Activated naive CD4-positive, alpha-beta T cell treated with anti-CD3 and anti-CD28 coated beads for 36 hours (primary cell): ENCODE measurements around the gene FUOM. TPM values are rescaled to one million over a fixed set of nuclear protein-coding genes. Genes with fewer than 3 reads are reported as not detected.

ENCODE experiments used
- CTCF ChIA-PET: fragments of 350-600 bp; sonication (Branson Sonifier 250); formaldehyde crosslinking; loops from one replicate; lab custom pipeline; 2021; ENCODE audit warnings: antibody characterized with exemption; lab: Charles Lee
- DNase-seq: peaks from one replicate; pipeline ENCODE4 v3.0.0-alpha.2; 2020
- H3K27ac Mint-ChIP-seq: one replicate; pipeline ENCODE4 v1.8.0; 2021; ENCODE audit warnings: mild to moderate bottlenecking, mixed read lengths
- H3K27me3 Mint-ChIP-seq: one replicate; pipeline ENCODE4 v1.8.0; 2021; ENCODE audit warnings: low read depth, mixed read lengths
- H3K36me3 Mint-ChIP-seq: one replicate; pipeline ENCODE4 v1.8.0; 2021; ENCODE audit warnings: low read depth, mixed read lengths
- H3K4me1 Mint-ChIP-seq: one replicate; pipeline ENCODE4 v1.8.0; 2021; ENCODE audit warnings: low read depth, mixed read lengths
- H3K4me3 Mint-ChIP-seq: one replicate; pipeline ENCODE4 v1.8.0; 2021; ENCODE audit warnings: mild to moderate bottlenecking, moderate library complexity, mixed read lengths
- H3K9me3 Mint-ChIP-seq: one replicate; pipeline ENCODE4 v1.8.0; 2021; ENCODE audit warnings: mixed read lengths
- intact Hi-C: fragments of 100-400 bp; cut with micrococcal nuclease; formaldehyde crosslinking; loops from one replicate; pipeline ENCODE4 v1.15.1; 2023
- total RNA-seq, 2 experiments: library from RNA; stranded (reverse); gene quantifications; one replicate each; pipeline ENCODE4 v1.2.3, GENCODE V29; 2021

Gene FUOM, protein sequence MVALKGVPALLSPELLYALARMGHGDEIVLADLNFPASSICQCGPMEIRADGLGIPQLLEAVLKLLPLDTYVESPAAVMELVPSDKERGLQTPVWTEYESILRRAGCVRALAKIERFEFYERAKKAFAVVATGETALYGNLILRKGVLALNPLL
- 10 to 100 TPM; 29.9 to 34.9 TPM for total RNA-seq

DNA sequence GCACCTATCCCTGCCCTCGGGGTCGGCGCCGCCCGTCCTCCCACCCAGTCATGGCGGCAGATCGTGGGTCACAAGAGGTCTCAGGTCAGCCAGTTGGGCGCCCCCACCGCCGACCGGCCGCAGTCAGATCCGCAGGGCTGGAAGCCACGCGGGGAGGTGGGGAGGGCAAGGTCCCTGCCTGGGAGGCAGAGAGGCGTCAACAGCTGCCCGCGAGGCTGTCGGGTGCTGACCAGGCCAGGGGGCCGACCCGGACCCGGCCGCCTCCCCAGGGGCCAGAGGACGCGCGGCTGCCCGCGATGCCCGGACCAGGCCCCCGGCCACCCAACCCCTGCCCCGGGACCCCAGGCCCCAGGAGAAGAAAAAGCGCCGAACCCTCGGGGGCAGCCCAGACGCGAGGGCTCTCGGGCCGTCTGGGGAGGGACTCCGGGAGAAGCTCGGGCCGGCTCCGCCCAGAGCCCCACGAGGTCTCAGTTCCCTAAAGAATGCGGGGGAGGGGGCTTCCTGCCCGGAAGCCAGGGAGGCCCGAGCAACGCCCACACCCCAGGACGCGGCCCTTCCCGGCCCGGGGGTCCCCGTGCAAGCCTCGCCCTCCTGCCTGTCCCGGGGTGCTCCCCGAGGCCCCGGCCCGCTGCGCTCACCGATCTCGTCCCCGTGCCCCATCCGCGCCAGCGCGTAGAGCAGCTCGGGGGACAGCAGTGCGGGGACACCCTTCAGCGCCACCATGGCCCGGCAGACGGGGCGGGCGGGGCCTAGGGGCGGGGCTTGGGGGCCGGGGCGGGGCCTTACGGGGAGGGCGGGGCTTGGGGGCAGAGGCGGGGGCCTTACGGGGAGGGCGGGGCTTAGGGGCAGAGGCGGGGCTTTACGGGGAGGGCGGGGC is at the start of gene FUOM:
TSS of gene FUOM (minus strand) at position 735 of the 877 bp plus-strand sequence. CDS start at position 723, 12 bp downstream.
- Mint-ChIP-seq H3K27ac (no peak within 1 kb of the TSS), H3K4me3 (peak within 1 kb of the TSS; percentile 77), H3K9me3 (no peaks in the 10 kb centered on the region), H3K4me1 (peaks cover 3% of the 10 kb centered on the region), H3K27me3 (no peaks in the 10 kb centered on the region), H3K36me3 (peaks cover 4% of the 10 kb centered on the region)
- intact Hi-C loops, result loop anchor here (1.0 kb wide), 5 partner anchors 16 to 95 kb away; partner anchors contain the start of genes ECHS1, MTG1 and PAOX
- DNase-seq, result peak; percentile 75
- CTCF ChIA-PET, result no interaction called here

DNA sequence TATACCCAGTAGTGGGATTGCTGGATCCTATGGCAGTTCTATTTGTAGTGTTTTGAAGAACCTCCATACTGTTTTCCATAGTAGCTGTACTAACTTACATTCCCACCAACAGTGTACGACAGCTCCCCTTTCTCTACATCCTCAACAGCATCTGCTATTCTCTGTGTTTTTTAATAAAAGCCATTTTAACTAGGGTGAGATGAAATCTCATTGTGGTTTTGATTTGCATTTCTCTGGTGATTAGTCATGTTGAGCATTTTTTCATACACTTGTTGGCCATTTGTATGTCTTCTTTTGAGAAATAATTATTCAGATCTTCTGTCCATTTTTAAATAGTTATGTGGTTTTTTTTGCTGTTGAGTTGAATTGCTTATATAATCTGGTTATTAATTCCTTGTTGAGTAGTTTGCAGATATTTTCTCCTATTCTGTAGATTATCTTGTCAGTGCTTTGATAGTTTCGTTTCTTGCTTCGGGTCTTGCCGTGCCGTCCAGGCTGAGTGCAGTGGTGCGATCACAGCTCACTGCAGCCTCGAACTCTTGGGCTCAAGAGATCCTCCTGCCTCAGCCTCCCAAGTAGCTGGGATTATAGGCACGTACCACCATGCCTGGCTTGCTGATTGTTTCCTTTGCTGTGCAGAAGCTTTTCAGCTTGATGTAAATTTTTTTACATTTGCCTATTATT is 48.2 kb upstream of the FUOM start:
- DNase-seq, result no peak
- Mint-ChIP-seq H3K27ac (no peak overlapping the region), H3K4me1 (peaks cover 44% of the 10 kb centered on the region), H3K9me3 (peaks cover 11% of the 10 kb centered on the region), H3K4me3 (no peak overlapping the region), H3K36me3 (peaks cover 72% of the 10 kb centered on the region), H3K27me3 (no peaks in the 10 kb centered on the region)
- CTCF ChIA-PET, result no interaction called here
- intact Hi-C loops, result no loop called here

DNA sequence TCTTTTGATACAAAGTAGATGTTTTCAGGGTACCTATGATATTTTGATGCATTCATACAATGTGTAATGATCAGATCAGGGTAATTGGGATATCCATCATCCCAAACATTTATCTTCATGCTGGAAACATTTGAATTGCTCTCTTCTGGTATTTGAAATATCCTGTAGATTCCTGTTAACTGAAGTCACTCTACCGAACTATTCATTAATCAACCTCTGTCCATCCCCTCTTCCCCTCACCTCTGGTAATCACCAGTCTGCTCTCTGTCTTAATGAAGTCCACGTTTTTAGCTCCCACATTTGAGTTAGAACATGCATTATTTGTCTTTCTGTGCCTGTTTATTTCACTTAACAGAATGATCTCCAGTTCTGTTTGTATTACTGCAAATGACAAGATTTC is 47.5 kb upstream of the FUOM start:
- intact Hi-C loops, result no loop called here
- Mint-ChIP-seq H3K27ac (no peak overlapping the region), H3K36me3 (peaks cover 69% of the 10 kb centered on the region), H3K4me3 (no peak overlapping the region), H3K4me1 (peaks cover 50% of the 10 kb centered on the region), H3K9me3 (peaks cover 7% of the 10 kb centered on the region), H3K27me3 (no peaks in the 10 kb centered on the region)
- CTCF ChIA-PET, result no interaction called here
- DNase-seq, result no peak

DNA sequence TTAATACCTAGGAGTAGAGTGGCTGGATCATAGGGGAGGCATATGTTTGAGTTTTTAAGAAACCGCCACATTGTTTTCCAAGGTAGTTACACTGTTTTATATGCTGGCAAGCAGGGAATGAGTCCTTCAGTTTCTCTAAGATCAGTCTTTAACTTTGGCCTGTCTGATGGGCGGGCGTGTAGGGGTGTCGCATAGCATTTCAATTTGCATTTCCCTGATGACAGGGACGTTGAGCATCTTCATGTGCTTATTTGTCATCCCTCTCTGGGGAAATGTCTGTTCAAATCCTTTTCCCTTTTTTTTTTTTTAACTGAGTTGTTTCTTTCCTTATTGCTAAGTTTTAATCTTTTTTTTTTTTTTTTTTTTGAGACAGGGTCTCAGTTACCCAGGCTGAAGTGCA is 46.0 kb upstream of the FUOM start:
- Mint-ChIP-seq H3K4me3 (no peak overlapping the region), H3K27ac (no peak overlapping the region), H3K27me3 (no peaks in the 10 kb centered on the region), H3K36me3 (peaks cover 61% of the 10 kb centered on the region), H3K9me3 (peaks cover 3% of the 10 kb centered on the region), H3K4me1 (peaks cover 55% of the 10 kb centered on the region)
- CTCF ChIA-PET, result no interaction called here
- DNase-seq, result no peak
- intact Hi-C loops, result no loop called here

DNA sequence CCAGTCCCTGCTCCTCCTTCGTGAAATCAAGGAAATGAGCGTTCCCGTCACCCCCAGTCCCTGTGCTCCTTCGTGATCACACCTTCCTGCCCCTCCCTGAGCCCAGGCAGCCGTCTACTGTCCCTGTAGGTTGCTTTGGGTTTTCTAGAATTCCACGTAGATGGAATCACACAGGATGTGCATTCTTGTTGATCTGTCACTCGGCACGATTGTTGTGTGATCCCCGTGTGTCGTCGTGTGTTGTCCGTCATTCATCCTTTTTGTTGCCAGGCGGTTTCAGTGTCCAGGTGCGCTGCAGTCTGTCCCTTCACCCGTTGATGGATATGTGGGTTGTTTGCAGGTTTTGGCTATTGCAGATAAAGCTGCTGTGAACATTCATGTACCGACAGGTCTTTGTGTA is 45.5 kb upstream of the FUOM start:
- no peak for DNase-seq
- CTCF ChIA-PET, result no interaction called here
- Mint-ChIP-seq H3K36me3 (peaks cover 60% of the 10 kb centered on the region), H3K27me3 (no peaks in the 10 kb centered on the region), H3K9me3 (peaks cover 3% of the 10 kb centered on the region), H3K4me1 (peaks cover 53% of the 10 kb centered on the region), H3K27ac (no peak overlapping the region), H3K4me3 (no peak overlapping the region)
- intact Hi-C loops, result no loop called here

DNA sequence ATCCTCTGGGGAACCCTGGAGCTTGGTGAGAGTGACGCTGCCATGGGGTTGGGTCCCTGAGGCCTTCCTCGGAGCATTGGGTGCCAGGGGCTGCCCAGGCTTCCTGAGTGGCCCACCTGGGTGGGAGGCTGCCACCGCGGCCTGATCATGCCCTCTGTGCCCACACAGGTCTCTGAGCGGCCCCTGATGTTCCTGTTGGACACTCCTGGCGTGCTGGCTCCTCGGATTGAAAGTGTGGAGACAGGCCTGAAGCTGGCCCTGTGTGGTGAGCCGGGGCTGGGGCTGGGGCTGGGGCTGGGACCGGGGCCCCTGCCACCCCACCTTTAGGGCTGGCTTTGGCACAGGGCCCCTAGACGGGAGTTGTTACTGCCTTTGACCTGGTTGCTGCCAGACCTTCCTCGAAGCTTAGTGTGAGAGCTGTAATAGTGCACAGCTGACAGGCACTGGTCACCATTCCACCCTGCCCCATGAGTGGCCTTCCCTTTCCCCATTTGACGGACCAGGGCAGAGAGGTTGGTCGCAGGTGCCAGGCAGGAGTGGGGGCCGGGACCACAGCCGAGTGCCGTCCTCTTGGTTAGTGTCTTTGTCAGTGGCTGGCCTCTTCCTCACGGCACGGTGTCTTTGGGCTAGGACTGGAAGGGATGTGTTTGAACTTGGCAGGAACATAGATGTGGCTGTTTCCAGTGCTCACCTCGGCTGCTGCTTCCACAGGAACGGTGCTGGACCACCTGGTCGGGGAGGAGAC is 44.3 kb upstream of the FUOM start:
- CTCF ChIA-PET, result interaction anchor here (1.6 kb wide), 1 partner anchor 73 kb away, joined by 9 read pairs; no protein-coding TSS in a partner anchor
- H3K27ac Mint-ChIP-seq, result no peak overlapping the region
- H3K36me3 Mint-ChIP-seq, result peaks cover 59% of the 10 kb centered on the region
- DNase-seq, result no peak
- no peak overlapping the region for H3K4me3 Mint-ChIP-seq
- H3K9me3 Mint-ChIP-seq, result no peaks in the 10 kb centered on the region
- peaks cover 51% of the 10 kb centered on the region for H3K4me1 Mint-ChIP-seq
- intact Hi-C loops, result no loop called here
- H3K27me3 Mint-ChIP-seq, result no peaks in the 10 kb centered on the region

DNA sequence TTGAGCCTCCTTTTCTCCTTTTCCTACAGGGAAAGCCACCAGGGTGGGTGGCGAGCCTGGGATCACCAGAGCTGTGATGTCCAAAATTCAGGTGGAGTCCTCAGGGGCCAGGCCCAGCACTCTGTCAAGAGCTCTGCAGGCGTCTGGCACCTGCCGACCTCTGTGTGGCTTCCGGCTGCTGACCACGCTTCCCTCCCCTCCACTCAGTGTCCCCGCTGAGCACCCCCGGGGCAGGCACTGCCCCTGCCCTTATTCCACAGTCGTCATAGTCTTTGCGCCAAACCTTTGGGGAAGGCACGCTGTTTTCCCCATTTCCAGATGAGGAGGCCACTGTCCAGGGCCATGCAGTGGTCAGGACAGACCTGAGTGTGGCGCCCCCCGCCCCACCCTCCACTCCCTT is 43.7 kb upstream of the FUOM start:
- no peak for DNase-seq
- intact Hi-C loops, result no loop called here
- Mint-ChIP-seq H3K27me3 (no peaks in the 10 kb centered on the region), H3K4me1 (peaks cover 52% of the 10 kb centered on the region), H3K4me3 (no peak overlapping the region), H3K36me3 (peaks cover 56% of the 10 kb centered on the region), H3K27ac (no peak overlapping the region), H3K9me3 (no peaks in the 10 kb centered on the region)
- CTCF ChIA-PET, result interaction anchor here (1.6 kb wide), 1 partner anchor 72 kb away, joined by 9 read pairs; no protein-coding TSS in a partner anchor

DNA sequence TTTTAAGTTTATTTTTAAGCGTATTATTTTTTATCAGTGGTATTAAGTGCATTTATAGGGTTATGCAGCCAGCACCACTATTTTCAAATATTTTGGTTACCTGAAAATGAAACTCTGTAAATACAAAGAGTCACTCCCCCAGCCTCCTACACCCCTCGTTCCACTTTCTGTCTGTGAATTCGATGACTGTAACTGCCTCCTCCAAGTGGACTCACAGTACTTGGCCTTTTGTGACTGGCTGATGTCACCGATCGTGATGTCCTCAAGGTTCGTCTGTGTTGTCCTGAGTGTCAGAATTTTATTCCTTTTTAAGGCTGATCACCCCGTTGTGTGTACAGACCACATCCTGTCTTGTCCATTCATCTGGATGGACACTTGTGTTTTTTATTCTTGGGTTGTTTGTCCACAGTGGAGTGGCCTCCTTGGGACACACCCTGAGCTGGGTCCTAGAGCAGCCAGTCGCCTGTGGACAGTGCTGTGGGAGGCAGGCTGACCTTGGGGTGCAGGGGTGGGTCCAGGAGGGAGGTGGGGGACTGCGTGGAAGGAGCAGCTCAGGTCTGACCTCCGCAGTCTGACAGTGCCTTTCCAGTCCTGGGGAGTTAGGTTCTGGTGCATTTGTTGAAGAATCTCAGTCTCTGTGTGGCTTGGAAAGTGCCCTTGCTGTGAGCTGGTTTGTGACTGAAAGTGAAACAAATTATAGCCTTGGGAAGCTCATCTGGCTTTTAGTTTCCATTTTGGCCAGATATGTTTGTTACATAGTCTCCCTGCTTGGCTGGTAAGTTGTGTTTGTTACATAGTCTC is 43.0 kb upstream of the FUOM start:
- Mint-ChIP-seq H3K27ac (no peak overlapping the region), H3K36me3 (peaks cover 53% of the 10 kb centered on the region), H3K4me3 (no peak overlapping the region), H3K27me3 (no peaks in the 10 kb centered on the region), H3K4me1 (peaks cover 54% of the 10 kb centered on the region), H3K9me3 (no peaks in the 10 kb centered on the region)
- CTCF ChIA-PET, result interaction anchor here (1.6 kb wide), 1 partner anchor 71 kb away, joined by 9 read pairs; no protein-coding TSS in a partner anchor
- DNase-seq, result no peak
- intact Hi-C loops, result no loop called here

DNA sequence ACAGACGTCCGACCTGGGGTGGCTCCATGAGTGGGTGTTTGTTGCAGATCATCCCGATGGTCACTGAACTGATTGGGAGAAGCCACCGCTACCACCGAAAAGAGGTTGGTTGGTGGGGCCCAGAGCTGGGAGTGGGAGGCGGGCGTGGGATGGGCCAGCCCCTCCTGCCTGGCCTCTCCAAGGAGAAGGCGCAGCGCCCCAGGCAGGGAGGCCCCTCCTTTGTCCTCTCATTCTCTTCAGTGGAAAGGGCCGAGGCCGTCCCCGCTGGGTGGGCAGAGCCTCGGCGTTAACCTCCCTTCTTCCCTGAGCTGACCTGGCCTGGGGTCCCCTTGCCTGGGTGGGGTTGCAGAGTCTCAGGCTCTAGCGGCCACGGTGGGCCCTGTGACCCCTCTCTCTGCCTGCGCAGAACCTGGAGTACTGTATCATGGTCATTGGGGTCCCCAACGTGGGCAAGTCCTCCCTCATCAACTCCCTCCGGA is 41.3 kb upstream of the FUOM start:
- Mint-ChIP-seq H3K27me3 (no peaks in the 10 kb centered on the region), H3K4me1 (peaks cover 48% of the 10 kb centered on the region), H3K9me3 (no peaks in the 10 kb centered on the region), H3K4me3 (no peak overlapping the region), H3K36me3 (peaks cover 44% of the 10 kb centered on the region), H3K27ac (no peak overlapping the region)
- CTCF ChIA-PET, result no interaction called here
- DNase-seq, result no peak
- intact Hi-C loops, result loop anchor here (10.0 kb wide), 3 partner anchors 464 to 1494 kb away; partner anchors contain the start of genes PPP2R2D and STK32C

DNA sequence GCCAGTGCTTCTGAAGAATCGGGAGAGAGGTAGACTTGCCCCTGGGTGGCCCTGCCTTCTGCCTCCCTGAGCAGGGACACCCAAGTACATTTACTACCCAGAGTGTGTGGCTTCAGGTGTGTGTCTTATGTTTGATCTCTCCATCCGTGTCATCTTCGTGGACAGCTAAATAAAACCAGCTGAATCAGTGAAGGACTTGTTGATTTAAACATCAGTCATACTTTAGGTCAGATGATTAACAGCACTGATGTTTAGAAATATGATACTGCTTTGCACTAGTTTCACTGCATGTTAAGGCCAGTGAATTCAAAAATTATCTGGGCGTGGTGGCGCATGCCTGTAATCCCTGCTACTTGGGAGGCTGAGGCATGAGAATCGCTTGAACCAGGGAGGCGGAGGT is 40.1 kb upstream of the FUOM start:
- no peaks in the 10 kb centered on the region for H3K27me3 Mint-ChIP-seq
- H3K4me1 Mint-ChIP-seq, result peaks cover 47% of the 10 kb centered on the region
- H3K36me3 Mint-ChIP-seq, result peaks cover 38% of the 10 kb centered on the region
- intact Hi-C loops, result loop anchor here (10.0 kb wide), 3 partner anchors 463 to 1493 kb away; partner anchors contain the start of genes PPP2R2D and STK32C
- H3K27ac Mint-ChIP-seq, result no peak overlapping the region
- DNase-seq, result no peak
- H3K9me3 Mint-ChIP-seq, result no peaks in the 10 kb centered on the region
- H3K4me3 Mint-ChIP-seq, result no peak overlapping the region
- CTCF ChIA-PET, result no interaction called here

DNA sequence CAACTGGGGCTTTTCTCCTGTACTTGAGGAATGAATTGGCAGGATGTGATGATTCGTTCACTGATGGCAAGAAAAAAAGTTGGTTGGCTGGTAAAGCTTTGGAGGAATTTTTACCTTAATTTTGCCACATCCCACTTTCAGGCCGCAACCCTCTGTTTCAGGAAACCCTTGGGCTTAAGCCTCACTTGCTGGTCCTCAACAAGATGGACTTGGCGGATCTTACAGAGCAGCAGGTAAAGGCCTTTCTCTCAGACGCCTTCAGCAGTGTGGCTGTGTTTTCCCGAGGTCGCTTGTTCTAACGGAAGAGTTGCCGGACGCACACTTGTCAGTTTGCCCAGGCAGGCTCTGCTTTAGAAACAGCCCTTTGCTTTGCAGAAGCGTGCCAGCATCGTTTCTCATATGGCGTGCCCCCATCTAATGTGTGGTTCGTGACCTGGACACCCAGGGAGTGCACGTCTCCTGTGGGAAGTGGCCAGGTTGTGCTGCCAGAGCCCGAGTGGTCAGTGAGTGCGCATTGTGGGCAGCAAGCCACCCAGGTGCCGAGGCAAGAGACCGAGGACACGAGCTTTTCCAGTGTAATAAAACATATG is 38.3 kb upstream of the FUOM start:
- peak overlapping the region; percentile 90 for H3K27ac Mint-ChIP-seq
- H3K4me3 Mint-ChIP-seq, result peak overlapping the region; percentile 96
- H3K4me1 Mint-ChIP-seq, result peaks cover 56% of the 10 kb centered on the region
- intact Hi-C loops, result loop anchor here (10.0 kb wide), 3 partner anchors 461 to 1491 kb away; partner anchors contain the start of genes PPP2R2D and STK32C
- H3K27me3 Mint-ChIP-seq, result no peaks in the 10 kb centered on the region
- peaks cover 29% of the 10 kb centered on the region for H3K36me3 Mint-ChIP-seq
- H3K9me3 Mint-ChIP-seq, result no peaks in the 10 kb centered on the region
- DNase-seq, result no peak
- CTCF ChIA-PET, result interaction anchor here (1.7 kb wide), 1 partner anchor 67 kb away, joined by 7 read pairs; no protein-coding TSS in a partner anchor
